Ramos (cell line): ENCODE results near the gene NDN.

Experiments
- in situ Hi-C: fragments of 300-500 bp; cut with MboI; formaldehyde crosslinking; loops from one replicate; pipeline ENCODE4 v1.14.3; 2022; ENCODE audit warnings: low sequenced_read_pairs; ENCODE audit not compliant: unreplicated experiment

Gene NDN

DNA sequence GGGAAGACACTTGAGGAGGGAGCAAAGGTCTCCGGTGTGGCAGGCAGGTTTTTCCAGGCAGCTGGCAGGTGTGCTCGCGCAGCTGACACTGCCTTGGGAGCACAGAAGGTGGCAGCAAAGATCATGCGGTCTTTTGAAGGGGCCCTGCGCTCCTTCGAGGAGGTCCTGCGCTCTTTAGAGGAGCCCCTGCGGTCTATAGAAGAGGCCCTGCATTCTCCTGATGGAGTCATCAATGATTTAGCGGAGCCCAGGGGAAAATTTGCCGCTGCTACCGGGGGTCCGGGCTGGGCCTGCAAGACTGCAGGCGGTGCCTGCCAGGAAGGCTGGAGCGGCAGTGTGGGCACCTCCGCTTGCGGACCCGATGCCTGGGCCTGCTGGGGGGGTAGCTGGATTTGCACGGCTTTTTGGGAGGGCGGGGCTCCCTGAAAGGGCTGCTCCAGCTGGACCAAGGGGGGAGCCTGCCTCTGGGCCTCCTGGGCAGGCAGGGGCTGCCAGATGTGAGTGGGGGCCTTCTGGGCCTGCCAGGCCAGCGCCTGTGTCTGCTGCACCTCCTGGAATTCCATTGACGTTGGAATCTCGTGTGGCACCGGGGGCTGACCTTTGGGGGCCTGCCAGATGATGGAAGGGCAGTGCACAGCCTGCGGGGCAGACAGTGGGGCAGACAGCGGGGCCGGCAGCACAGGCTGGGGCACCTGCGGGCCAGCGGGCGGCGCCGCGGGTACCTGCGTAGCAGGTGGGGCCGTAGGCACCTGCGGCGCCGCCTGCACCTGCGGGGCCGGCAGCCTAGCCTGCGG, 41.5 kb downstream of the NDN start:
- in situ Hi-C loops: loop anchor here (10.0 kb wide), 1 partner anchor 219 kb away; no protein-coding TSS in a partner anchor

DNA sequence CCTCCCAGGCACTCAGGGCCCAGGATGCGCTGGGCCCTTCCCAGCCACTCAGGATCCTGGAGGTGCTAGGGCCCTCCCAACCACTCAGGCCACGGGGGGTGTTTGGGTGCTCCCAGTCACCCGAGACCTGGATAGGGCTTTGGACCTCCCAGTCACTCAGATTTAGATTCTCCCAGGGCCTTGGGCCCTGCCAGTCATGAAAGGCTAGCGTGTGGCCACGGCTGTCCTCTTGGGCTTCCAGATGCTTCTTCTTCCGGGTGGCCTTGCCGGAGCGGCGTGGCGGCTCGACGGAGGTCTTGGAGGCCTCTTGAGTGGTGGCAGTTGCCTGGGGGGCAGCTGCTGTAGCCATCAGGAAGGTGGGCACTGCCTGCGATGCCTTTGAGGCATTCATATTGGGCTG, 42.3 kb downstream of the NDN start:
- in situ Hi-C loops: loop anchor here (10.0 kb wide), 1 partner anchor 220 kb away; no protein-coding TSS in a partner anchor

DNA sequence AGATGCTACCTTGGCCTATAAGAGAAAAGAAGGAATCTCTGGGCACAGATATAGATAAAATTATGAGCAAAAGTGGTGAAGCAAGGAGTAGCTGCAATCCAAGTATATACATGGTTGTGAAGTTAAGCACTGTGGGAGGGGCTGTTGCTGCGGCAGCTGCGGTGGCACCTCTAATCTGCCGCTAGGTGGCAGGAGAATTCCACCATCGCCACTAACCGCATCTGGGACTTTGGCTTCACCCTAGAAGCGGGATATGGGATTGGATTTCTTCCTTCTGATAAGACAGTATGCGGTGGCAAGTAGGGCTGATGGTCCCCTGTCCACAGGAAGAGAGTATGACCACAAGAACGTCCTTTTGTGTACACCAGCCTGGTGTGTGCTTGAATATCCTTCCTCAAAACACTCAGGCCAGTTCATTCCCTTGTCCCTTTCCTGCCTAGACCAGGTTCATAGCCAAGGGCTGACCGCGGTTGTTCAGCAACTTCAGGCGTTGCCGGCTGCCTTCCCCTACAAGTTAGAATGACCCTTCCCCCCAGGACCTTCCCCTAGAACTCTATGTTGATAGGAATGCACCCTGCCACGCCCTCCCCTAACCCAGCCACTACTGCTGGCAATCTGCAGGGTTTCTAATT, 44.6 kb downstream of the NDN start:
- in situ Hi-C loops: loop anchor here (10.0 kb wide), 1 partner anchor 222 kb away; no protein-coding TSS in a partner anchor
